ENCODE measurements around the gene RAB3D. TPM values are rescaled to one million over a fixed set of nuclear protein-coding genes. Genes with fewer than 3 reads are reported as not detected.
"Not testable (repeated sequence)": the region's sequence is repeated elsewhere in the genome, so short reads cannot be mapped to it uniquely, and the experiment has no call there.

The RAB3D gene
- total RNA-seq, 2 experiments from 2014 or later, result 5.4 to 5.5 TPM

DNA sequence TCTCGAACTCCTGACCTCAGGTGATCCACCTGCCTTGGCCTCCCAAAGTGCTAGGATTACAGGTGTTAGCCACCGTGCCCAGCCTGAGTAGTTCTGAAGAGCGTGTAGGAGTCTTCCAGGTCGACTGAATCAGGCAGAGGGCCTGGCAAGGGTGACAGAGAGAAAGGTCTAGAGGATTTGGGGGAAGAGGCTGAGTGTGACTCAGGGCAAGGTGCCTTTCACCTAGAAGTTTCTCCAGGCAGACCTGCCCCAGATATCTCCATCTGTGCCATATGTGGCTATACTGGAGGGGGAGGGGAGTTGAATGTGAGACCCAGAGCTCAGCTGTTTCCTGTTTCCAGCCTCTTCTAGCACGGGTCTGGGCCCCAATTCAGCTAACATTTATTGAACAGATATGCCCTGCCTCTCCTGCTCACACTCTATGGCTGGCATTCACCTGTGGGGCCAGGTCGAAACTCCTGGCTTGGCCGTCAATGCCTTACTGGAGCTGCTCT, 8.1 kb upstream of the RAB3D start:
- ChIA-PET CTCF (interaction anchor here (0.9 to 1.7 kb wide), 2 partner anchors 20 to 33 kb away, joined by 3 read pairs; no protein-coding TSS in a partner anchor), POLR2A (interaction anchor here (0.5 to 2.3 kb wide), 3 partner anchors 27 to 277 kb away, joined by 4 to 8 read pairs (median 7); partner anchors contain the start of gene SWSAP1)

DNA sequence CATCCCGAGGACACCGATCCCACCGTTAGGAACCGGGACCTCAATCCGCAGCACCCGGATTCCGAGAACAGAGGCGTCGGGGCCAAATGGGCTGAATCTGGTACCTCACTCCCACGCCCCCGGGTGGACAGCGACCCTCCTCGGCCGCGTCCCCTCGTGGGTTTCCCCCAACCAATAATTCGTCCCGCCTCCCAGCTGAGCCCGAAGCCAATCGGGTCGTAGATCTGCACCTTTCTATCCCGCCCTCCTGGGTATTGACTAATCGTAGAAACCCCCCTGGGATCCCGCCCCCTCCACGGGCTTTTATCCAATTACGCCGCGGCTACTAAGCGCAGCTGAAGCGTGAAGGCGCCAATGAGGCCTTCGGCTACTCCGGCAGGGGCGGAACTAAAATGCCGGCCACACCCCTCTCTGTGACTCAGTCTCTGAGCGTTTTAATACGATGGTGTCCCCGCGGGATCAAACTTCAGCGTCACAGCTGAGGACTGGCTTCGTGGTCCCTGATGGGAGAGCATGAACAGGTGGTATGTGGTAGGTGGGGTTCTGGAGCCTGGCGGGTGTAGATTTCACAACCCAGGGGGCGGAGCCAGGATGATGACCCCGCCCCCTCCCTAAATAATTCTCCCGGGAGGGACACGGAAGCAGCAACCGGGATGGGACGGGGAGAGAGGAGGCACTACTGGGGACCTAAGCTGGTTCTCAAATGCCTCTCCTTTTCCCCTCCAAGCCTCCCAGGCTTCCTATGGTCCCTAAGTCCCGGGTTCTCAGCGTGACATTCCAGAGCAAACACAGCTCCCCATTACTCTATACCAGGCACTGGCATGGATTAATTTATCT, 6.9 kb upstream of the RAB3D start, which contains the start of the genes CCDC159 and TMEM205:
TSS of gene CCDC159 (plus strand) at position 416 of the 837 bp plus-strand sequence. CDS start at position 504, 88 bp downstream.
TSS of gene TMEM205 (minus strand) at position 165 of the 837 bp plus-strand sequence. CDS start 649 bp downstream, outside the sequence.
- ChIA-PET CTCF (interaction anchor here (0.5 to 1.7 kb wide), 4 partner anchors 21 to 266 kb away, joined by 3 to 5 read pairs (median 4); no protein-coding TSS in a partner anchor), POLR2A (interaction anchor here (0.9 to 2.3 kb wide), 4 partner anchors 22 to 35 kb away, joined by 3 to 8 read pairs (median 6); partner anchors contain the start of gene SWSAP1)

DNA sequence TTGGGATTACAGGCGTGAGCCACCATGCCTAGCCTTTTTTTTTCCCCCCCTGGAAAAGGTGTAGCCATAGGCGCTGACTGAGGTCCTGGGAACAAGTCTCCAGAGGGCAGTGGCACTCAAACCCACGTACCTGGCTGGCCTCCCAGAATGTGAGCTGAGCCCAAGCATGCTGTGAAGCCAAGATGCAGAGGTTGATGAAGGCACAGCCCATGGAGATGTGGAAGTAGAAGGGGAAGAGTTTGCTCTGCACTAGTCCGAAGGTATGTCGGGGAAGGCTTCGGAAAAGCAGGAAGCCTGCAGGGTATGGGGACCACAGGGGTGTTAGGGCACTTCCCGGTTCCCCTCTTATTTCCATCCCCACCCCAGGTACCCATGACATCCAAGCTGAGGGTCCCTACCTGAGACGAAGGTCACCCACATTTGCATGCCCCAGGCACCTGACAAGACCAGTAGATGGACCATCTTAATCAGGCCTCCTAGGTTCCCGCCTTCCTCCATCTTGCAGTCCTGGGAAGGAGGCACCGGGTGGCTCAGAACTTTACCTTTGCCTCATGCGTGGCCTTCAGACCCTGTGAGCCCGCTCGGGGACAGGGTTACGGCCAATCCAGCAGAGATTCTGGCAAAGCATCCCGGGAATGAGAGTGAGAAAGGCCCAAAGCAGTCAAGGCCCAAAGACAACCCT, 5.8 kb upstream of the RAB3D start:
- CTCF ChIA-PET, result interaction anchor here (0.7 kb wide), 1 partner anchor 73 kb away, joined by 3 read pairs; no protein-coding TSS in a partner anchor

DNA sequence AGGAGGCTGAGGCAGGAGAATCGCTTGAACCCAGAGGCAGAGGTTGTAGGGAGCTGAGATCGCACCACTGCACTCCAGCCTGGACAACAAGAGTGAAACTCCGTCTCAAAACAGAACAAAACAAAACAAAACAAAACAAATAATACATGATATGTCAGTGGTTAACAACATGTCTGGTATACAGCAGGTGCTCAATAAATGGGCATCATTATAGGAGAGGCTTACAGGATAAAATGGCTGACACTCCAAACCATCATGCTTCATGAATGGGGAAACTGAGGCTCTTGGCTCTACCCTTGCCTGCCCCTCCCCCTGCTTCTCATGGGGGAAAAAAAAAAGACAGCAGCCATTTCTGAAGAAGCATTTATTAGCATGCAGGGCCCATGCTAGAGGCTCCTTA, 3.0 kb upstream of the RAB3D start:
- POLR2A ChIA-PET, result no interaction called here

More for the DNA sequence above, 5.8 kb upstream of the RAB3D start:
- POLR2A ChIA-PET, result interaction anchor here (1.0 to 2.3 kb wide), 2 partner anchors 29 to 30 kb away, joined by 5 to 8 read pairs; partner anchors contain the start of gene SWSAP1

DNA sequence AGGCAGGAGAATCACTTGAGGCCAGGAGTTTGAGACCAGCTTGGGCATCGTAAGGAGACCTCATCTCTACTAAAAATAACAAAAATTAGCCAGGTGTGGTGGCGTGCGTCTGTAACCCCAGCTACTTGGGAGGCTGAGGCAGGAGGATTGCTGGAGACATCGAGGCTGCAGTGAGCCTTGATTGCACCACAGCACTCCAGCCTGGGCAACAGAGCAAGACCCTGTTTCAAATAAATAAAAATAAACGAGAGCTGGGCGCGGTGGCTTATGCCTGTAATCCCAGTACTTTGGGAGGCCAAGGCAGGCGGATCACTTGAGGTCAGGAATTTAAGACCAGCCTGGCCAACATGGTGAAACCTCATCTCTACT, 626 bp upstream of the RAB3D start:
- CTCF ChIA-PET, result interaction anchor here (0.5 to 1.8 kb wide), 4 partner anchors 9 to 150 kb away, joined by 3 to 5 read pairs (median 4); no protein-coding TSS in a partner anchor
- POLR2A ChIA-PET, result interaction anchor here (0.7 kb wide), 1 partner anchor 32 kb away, joined by 3 read pairs; no protein-coding TSS in a partner anchor

More for the DNA sequence above, 3.0 kb upstream of the RAB3D start:
- CTCF ChIA-PET, result interaction anchor here (0.7 kb wide), 2 partner anchors 104 to 138 kb away, joined by 3 to 4 read pairs; no protein-coding TSS in a partner anchor

DNA sequence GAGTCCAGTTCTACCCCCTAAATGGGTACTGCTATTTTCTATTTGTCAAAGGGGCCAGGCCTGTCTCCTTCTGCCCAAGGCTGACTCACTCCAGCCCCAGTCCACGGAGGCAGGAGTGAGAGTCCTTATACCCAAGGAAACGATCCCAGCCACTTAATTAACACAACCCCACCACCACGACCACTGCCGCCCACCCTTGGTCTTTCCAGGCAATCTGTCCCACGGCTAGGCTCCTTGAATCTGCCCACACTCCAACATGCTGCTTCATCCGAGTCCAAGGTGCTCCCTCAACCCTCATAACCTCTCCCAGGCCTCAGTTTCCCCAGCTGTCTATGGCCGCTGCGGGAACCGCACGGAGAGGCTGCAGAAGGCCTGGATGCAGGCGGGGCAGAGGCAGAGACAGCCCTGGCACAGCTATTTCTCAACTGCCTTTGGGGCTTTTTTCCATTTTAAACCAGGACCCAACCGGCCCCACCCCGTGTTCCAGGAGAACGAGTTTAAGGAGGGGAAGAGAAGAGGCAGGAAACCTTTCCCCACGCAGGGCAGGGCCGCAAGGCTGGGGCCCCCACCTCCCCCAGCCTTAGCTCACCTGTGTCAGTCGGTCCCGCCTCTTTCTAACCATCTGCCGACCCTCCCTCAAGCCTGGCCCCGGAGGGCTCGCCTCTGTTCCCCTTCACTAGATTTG, 746 bp downstream of the RAB3D start:
- ChIA-PET CTCF (interaction anchor here (0.6 to 1.8 kb wide), 3 partner anchors 42 to 459 kb away, joined by 3 to 6 read pairs (median 4); no protein-coding TSS in a partner anchor), POLR2A (interaction anchor here (0.6 to 1.0 kb wide), 2 partner anchors 144 to 728 kb away, joined by 3 to 4 read pairs; no protein-coding TSS in a partner anchor)

DNA sequence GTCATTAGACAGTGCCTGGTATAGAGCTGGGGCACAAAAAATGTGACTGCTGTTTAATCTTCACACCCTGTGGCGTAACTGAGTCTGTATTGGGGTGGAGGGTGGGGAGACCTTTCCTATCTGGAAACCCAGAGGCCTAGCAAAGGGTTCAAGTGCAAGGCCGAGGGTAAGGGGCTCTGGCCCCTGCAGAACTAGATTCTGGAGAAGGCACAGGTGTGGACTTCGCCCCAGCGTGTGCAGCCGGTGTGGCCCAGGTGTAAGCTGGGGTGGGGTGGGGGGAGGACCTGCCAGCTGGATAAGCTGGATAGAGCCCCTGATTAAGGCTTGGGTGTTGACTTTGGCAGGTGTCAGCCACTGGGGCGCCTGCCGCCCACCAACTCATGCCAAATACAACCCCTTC, 1.3 kb downstream of the RAB3D start:
- POLR2A ChIA-PET, result no interaction called here
- CTCF ChIA-PET, result interaction anchor here (0.7 to 1.8 kb wide), 3 partner anchors 43 to 144 kb away, joined by 3 to 6 read pairs (median 4); no protein-coding TSS in a partner anchor

DNA sequence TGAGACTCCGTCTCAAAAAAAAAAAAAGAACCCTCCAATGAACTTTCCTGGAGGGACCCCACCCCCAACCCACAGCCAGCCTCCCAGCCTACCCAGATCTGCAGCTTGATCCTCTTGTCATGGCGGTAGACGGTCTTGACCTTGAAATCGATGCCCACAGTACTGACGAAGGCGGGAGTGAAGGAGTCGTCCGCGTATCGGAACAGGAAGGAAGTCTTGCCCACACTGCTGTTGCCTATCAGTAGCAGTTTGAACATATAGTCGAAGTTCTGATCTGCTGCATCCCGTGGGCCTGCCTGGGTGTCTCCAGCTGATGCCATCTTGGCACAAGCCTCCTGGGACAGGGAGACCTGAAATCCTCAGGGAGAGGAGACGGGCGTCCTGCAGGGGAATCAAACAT, 2.4 kb downstream of the RAB3D start:
- POLR2A ChIA-PET, result no interaction called here
- CTCF ChIA-PET, result interaction anchor here (0.7 kb wide), 1 partner anchor 763 kb away, joined by 3 read pairs; no protein-coding TSS in a partner anchor

DNA sequence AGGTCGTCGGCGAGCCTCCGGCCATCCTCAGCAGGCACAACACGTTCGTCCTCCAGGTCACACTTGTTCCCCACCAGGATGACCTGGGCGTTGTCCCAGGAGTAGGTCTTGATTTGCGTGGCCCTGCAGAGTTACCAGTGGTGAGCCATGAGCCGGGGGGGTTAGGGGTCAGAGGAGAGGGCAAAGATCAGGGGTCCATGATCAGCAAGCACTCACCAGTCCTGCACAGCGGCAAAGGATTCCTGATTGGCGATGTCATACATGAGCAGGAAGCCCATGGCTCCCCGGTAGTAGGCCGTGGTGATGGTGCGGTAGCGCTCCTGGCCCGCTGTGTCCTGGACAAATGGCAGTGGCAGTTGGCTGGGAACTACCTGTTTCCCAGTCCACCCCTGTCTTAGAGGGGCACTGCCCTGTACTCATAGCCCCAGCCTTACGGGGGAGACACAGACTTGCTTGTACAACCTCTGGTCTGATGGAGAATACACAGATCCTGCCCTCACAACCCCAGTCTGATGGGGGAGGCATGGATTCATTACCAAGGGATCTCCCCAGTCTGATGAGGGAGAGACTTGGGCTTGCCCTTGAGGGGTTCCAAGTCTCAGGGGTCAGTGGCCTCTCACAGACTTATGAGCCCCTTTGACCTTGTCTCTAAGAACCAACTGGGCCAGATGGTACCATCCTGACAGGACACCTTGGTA, 3.9 kb downstream of the RAB3D start:
- CTCF ChIA-PET, result no interaction called here
- POLR2A ChIA-PET, result no interaction called here

DNA sequence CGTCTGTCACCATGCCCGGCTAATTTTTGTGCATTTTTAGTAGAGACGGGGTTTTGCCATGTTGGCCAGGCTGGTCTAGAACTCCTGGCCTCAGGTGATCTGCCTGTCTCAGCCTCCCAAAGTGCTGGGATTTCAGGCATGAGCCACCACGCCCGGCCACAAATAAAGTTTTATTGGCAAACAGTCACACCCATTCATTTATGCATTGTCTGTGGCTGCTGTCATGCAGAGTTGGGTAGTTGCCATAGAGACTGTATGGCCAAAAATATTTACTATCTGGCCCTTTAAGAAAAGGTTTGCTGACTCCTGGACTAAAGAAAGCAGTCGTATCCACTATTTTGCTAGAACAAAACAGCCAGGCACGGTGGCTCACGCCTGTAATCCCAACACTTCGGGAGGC, 5.6 kb downstream of the RAB3D start:
- CTCF ChIA-PET, result interaction anchor here (0.7 kb wide), 1 partner anchor 24 kb away, joined by 4 read pairs; no protein-coding TSS in a partner anchor
- POLR2A ChIA-PET, result not testable (repeated sequence)

DNA sequence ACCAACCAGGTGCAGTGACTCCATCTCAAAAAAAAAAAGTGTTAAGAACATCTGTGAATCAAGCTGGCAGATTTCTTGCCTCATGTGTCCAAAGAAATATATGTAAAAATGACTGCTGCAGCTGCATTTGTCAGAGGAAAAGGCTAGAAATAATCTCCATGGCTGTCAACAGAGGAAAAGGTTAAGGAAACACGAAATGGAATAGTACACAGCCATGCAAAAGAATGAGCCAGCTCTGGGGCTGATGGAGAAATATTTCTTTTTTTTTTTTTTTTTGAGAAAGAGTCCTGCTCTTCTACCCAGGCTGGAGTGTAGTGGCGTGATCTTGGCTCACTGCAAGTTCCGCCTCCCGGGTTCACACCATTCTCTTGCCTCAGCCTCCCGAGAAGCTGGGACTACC, 6.6 kb downstream of the RAB3D start:
- CTCF ChIA-PET, result interaction anchor here (0.7 kb wide), 1 partner anchor 32 kb away, joined by 3 read pairs; no protein-coding TSS in a partner anchor
- POLR2A ChIA-PET, result no interaction called here

DNA sequence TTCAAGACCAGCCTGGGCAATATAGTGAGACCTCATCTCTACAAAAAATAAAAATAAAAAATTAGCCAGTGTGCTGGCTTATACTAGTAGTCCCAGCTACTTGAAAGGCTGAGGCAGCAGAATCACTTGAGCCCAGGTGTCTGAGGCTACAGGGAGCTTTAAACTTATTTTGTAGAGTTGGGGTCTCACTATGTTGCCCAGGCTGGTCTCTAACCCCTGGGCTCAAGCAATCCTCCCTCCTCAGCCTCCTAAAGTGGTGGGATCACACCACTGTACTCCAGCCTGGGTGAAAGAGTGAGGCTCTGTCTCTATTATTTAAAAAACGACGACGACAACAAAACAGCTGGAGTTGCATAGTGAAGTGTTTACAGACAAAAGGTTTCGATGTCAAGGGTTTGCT, 8.0 kb downstream of the RAB3D start:
- CTCF ChIA-PET, result interaction anchor here (0.9 to 1.3 kb wide), 2 partner anchors 8 to 390 kb away, joined by 3 read pairs; no protein-coding TSS in a partner anchor
- POLR2A ChIA-PET, result interaction anchor here (0.5 kb wide), 1 partner anchor 103 kb away, joined by 6 read pairs; no protein-coding TSS in a partner anchor

DNA sequence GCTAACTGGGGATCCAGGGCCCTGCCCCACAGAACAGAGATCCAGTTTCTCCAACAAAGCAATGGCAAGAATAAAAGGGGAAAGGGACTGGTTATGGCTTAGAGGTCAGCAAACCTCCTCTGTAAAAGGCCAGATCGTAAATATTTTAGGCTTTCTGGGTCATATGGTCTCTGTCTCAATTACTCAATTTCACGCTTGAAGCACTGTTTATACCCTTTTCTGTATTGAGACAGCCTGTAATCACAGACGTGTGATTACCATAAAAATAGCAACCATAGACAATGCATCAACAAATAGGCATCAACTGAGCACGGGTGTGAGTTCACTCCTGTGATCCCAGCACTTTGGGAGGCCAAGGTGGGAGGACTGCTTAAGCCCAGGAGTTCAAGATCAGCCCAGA, 9.3 kb downstream of the RAB3D start:
- POLR2A ChIA-PET, result no interaction called here
- CTCF ChIA-PET, result interaction anchor here (1.3 kb wide), 1 partner anchor 10 kb away, joined by 3 read pairs; no protein-coding TSS in a partner anchor

DNA sequence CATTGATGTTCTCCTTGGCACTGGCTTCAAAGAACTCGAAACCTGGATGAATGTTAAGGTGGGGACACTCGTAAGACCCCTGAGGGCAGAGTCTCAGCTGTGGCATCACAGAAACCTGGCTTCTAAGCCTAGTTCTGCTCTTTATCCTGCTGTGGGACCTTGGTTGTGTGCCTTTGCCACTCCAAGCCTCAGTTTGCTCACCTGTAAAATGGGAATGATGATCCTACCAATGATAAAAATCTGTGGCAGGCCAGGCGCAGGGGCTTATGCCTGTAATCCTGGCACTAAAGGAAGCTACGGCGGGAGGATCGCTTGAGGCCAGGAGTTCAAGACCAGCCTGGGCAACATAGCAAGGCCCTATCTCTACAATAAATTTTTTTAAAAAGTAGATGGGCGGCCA, 13.9 kb downstream of the RAB3D start:
- ChIA-PET POLR2A (no interaction called here), CTCF (interaction anchor here (1.3 kb wide), 1 partner anchor 19 kb away, joined by 3 read pairs; no protein-coding TSS in a partner anchor)

DNA sequence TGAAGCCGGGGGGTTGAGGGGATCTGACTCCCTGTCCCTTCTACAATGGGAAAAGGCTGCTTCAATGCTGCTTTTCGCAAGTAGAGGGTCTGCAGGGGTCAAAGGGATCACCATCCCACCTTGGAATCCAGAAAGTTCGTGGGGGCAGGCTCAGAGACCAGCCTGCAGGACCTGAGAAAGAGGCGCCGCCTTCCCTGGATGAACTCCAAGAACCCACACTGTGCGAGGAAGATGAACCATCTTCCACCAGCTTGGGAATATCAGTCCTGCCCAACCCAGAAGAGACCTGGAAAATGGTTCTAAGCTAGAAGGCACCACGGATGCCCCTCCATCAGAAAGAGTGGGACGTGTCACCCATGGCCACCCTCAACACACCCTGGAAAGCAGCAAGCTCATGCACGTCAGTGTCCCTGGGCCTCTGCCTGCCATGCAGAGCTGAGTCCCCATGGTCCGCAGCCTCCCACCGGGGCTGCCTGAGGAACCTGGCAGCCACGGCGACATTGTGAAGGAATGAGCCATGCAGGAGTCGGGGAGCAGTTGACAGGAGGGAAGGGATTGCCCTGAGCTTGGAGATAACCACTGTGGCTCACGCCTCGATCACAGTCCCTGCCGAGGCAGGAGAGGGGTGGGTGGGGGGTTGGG, 14.6 kb downstream of the RAB3D start:
- CTCF ChIA-PET, result interaction anchor here (1.0 to 1.3 kb wide), 2 partner anchors 20 to 110 kb away, joined by 3 to 4 read pairs; partner anchors contain the start of genes ODAD3 and PRKCSH
- POLR2A ChIA-PET, result interaction anchor here (0.5 kb wide), 1 partner anchor 63 kb away, joined by 3 read pairs; no protein-coding TSS in a partner anchor

DNA sequence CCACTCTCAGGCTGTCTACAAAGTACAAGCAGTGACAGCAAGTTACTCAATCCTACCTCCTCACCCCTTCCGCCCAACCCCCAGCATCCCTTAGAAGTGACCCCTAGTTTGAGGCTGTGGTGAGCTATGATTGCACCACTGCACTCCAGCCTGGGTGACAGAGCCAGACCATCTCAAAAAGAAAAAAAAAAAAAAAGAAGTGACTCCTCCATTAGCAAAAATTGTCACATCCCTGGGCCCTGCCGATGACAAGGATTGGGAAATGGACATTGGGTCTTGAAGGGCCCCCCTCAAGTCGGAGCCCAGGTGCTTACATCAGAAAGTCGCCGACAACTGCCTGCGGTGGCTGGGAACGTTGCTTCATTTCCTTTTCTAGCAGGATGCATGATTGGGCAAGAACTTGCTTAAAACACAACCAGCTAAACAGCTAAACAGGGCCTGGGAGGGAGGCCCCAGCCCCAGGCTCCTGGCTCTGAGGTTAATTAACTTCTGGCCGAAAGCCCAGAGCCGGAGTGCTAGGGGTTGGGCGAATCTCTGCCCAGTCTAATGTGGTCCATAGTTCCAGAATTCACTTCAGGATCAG, 15.3 kb downstream of the RAB3D start:
- CTCF ChIA-PET, result interaction anchor here (1.0 to 1.3 kb wide), 2 partner anchors 20 to 111 kb away, joined by 3 to 4 read pairs; partner anchors contain the start of genes ODAD3 and PRKCSH
- POLR2A ChIA-PET, result interaction anchor here (0.9 to 1.2 kb wide), 2 partner anchors 22 to 57 kb away, joined by 3 to 4 read pairs; partner anchors contain the start of genes CCDC159 and TMEM205
